ENCODE measurements around the gene TMX2.
A peak's percentile ranks its signal among the peaks of the same experiment; 100 is the strongest.
"Not testable (repeated sequence)": the region's sequence is repeated elsewhere in the genome, so short reads cannot be mapped to it uniquely, and the experiment has no call there.

TMX2 gene, protein sequence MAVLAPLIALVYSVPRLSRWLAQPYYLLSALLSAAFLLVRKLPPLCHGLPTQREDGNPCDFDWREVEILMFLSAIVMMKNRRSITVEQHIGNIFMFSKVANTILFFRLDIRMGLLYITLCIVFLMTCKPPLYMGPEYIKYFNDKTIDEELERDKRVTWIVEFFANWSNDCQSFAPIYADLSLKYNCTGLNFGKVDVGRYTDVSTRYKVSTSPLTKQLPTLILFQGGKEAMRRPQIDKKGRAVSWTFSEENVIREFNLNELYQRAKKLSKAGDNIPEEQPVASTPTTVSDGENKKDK

DNA sequence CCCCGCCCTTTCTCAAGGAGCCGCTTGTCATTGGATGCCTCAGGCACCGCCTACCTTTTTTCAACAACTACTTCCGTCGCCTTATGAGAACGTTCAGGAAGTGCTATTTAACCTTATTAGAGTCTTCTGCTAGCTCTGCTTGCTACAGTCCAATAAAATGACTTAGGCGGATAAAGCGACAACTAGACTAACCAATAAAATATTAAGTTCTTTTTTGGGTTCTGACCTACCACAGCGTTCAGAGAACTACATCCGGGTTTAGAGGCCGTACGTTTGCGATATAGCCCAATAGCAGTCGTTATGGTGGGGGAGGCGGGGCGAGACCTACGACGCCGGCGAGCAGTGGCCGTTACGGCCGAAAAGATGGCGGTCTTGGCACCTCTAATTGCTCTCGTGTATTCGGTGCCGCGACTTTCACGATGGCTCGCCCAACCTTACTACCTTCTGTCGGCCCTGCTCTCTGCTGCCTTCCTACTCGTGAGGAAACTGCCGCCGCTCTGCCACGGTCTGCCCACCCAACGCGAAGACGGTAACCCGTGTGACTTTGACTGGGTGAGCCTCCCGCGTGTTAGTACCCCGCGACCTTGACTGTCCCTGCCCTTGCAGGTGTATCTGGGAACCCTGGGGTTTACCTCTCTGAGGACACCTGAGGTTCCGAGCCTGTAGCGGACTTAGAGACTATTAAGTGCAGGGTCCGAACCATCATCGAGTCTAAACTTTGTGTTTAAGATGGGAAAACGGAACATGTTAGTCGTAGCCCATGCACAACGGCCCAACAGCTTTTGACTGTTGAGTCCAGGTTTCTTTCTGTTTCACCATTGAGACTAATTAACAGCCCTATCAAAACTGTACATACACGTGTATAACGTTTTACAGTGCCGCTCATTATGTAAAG lies at the start of gene TMX2:
Gene TMX2 (plus strand): TSS at position 338 of the 895 bp plus-strand sequence. CDS start 26 bp downstream, at position 364.
- DNase-seq = peak; percentile 100

DNA sequence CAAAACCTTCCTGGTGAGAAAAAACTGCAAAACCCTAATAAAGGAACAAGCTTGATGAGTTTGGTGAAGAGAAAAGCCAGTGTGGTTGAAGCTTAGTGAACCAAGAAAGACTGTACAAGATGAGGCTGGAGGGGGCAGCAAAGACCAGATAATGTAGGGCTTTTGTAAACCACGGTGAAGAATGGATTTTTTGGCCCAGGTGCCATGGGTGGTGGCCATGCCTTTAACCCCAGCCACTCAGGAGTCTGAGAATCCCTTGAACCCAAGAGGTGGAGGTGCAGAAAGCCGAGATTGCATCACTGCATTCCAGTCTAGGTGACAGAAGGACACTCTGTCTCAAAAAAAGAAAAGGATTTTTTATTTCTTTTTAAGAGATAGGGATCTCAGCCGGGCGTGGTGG lies 49.5 kb upstream of the TMX2 start:
- DNase-seq = no peak

DNA sequence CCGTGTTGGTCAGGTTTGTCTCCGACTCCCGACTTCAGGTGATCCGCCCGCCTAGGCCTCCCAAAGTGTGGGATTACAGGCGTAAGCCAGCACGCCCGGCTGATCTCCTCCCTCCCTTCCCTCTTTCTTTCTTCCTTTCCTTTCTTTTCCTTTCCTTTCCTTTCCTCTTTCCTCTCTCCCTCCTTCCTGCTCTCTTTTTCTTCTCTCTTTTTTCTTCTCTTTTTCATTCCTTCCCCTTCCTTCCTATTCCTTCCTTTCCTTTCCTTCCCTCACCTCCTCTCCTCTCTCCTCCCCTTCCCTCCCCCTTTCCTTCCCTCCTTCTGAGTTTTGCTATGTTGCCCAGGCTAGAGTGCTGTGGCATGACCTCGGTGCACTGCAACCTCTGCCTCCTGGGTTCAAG lies 48.4 kb upstream of the TMX2 start:
- DNase-seq = no peak

DNA sequence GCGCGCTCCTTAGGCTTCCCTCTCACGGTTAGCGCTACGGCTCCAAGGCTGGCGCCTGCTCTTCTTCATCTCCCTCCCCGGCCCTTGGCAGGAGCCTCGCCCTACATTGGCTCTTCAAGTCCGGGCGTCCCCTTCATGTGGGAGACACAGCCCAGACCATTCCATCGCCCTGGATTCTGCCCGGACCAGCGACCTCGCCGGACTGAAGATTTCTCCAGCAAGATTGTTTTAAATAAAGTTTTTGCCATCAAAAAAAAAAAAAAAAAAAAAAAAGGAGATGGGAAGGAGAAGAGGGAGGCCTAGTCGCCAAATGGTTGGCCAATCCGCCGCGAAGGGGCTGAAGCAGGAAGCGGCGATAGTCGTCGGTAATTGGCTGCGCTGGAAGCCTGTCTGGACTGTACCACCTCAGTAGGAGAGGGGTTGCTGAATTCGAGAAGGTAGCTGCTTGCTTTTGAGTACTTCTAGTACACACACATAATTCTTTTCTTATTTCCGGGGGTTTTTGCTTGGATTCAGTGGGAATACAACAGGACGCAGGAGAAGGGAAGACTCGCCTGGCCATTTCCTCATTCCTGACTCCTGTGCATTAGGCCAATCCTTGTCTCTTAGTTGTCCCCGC lies 45.2 kb upstream of the TMX2 start:
- DNase-seq = peak; percentile 93

DNA sequence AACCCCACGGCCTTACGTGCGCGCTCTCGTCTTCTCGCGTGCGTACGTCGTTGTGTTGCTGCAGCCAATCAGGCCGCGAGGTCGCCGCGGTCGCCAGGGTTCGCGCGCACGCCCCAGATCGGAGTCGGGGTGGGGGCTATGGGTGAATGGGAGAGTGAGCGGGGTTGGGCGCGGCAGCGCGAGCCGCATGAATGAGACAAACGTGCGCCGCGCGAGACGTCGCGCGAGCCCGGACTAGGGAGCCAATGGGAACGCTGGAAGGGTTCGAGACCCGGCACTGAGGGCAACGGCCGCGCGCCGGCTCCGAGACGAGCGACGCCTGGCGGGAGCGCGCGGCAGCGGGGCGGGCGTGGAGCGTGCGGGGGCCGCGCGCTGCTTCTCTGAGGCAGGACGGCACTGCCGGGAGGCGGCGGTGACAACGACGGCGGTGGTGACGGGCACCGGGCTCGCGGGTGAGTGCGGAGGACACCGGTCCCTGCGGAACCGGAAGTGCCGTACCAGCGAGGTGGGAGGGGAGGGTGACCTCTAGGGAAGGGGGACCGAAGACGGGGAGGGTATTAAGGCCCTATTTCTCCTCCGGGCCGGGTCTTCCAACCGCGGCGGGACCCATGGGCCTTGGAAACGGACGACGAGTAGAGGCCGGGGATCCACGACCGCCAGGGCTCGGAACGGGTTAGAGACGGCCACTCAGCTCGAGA lies 44.5 kb upstream of the TMX2 start, which contains the start of gene ZDHHC5:
Gene ZDHHC5 (plus strand): TSS at position 379 of the 698 bp plus-strand sequence. CDS start 4,977 bp downstream, outside the sequence.
- peak; percentile 98 for DNase-seq

DNA sequence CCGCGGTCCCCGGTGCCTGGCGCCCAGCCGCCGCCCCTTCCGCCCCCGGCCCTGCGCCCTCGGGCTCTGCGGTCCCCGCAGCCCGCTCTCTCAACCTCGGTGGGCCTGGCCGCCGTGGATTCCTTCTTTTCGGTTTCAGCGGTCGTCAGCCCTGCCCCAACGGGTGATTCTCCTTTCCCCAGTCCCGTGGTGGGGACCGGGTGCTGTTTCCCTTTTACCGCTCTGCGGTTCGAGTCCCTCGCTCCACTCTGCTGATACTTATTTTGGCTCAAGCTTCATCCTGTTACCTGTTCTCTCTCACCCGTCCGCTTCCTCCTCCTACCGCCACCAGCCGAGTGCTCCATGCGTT lies 44.0 kb upstream of the TMX2 start:
- DNase-seq = no peak

DNA sequence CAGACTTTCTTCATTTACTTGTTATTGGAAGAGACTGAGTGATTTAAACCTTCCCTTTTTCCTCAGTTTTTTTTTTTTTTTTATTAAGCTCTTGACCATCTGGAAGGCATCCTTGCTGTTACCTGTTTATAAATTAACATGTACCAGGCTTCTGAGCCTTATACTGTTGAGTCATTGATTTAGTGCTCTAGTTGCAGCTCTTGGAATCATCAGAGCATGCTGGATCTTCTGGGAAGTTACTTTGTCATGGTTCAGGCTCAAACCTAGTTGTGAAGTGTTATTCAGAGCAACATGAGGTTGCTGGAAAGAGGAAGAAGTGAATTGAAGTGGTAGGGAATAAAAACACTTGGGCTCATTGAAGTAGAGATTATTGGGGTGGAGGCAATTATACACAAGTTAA lies 38.1 kb upstream of the TMX2 start:
- DNase-seq = no peak

DNA sequence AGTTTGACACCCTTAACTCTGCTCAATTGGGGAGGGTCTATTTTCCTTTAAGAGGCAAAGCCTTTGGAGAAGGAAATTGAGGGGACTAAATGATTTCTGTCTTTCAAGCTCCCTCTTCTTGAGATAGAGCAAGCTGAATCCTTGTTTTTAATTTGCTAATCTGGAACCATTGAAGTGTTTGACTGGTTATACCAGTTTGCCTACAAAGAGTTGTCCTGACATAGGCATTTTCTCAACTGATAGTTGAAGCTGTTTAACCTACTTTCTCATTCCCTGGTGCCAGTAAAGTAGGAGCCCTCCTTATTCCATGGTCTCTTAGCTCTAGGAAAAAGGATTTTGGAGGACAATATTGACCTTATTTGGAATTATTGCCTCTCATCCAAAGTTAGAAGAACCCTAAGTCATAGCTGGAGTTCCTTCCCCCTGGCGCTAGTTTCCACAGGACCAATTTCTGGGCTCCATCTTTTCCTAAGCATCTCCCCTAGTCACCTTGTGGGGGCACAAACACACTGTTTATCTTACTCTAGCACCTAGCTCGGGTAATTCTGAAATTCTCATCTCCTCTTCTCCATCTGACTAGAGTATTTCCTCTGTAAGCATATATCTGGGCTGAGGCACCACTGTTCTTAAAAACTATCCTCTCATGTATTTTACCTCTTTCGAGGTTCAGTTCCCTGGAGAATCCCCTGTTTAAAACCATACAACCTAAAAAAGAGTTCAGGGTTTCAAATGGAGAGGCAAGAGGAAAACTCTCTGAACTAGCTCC lies 37.0 kb upstream of the TMX2 start:
- no peak for DNase-seq

DNA sequence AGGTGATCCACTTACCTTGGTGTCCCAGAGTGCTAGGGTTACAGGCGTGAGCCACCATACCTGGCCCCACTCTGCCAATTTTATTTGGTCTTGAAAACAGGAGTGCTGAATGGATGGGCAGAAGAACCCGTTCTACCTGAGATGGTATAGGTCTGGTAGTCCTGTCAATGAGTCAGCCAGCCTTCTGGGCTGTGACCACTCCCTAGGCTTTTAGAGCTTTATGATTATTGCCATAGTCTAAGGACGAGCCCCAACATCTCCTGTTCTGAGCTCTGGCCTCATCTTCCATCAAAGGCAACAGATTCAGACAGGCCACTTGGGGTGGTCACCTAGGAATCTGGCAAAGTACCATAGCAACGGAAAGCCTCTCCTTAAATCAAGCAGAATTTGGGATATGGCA lies 33.0 kb upstream of the TMX2 start:
- DNase-seq = no peak

DNA sequence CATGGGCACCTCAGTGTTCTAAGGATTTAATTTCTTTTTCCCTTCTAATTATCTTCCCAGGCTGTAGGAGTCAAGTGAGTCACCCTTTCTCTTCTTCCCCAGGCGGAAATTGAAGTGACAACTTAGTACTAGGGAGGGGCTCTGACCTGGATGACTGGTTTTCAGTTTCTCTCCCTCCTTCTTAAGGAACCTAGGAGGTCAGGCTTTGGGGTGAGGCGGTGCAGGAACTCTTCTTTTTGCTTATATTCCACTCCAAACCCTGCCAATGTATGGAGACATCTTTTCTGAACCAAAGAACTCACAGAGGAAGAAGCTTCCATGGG lies 31.9 kb upstream of the TMX2 start:
- no peak for DNase-seq

DNA sequence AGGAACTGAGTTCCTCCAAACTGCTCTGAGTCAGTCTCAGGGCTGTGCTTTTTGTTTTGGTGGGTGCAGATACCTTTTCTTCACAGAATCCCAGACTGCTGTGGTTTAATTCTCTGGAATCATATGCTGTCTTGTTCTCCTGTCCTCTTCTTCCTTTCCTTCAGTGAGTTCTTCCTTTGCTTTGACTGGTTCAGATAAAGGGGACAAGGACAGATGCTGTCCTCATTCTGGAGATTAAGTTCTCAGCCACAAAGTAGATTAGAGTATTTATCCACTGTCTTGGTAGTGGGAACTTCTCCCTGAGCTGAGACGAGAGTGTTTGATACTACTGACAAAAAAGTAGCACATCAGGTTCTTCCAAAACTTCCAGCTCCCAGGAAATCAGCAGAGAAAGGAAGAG lies 31.2 kb upstream of the TMX2 start:
- DNase-seq = no peak

DNA sequence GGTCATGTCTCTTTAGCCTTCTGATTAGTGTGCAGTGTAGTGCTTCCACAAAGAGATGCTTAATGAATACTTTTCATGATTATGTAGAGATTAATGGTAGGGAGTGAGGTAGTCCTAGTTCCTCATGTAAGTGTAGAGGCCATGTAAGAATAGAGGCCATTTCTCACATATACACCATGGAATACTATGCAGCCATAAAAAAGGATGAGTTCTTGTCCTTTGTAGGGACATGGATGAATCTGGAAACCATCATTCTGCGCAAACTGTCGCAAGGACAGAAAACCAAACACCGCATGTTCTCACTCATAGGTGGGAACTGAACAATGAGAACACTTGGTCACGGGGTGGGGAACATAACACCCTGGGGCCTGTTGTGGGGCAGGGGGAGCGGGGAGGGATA lies 21.9 kb upstream of the TMX2 start:
- not testable (repeated sequence) for DNase-seq

DNA sequence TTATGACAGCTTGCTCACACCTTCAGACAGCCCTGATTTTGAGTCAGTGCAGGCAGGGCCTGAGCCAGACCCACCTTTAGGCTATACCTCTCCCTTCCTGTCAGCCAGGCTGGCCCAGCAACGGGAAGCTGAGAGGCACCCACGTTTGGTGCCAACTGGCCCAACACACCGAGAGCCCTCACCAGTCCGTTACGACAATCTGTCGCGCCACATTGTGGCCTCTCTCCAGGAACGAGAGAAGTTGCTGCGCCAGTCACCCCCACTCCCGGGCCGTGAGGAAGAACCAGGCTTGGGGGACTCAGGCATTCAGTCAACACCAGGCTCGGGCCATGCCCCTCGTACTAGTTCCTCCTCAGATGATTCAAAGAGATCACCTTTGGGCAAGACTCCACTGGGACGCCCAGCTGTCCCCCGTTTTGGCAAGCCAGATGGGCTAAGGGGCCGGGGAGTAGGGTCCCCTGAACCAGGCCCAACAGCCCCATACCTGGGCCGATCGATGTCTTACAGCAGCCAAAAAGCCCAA lies 13.5 kb upstream of the TMX2 start:
- no peak for DNase-seq

DNA sequence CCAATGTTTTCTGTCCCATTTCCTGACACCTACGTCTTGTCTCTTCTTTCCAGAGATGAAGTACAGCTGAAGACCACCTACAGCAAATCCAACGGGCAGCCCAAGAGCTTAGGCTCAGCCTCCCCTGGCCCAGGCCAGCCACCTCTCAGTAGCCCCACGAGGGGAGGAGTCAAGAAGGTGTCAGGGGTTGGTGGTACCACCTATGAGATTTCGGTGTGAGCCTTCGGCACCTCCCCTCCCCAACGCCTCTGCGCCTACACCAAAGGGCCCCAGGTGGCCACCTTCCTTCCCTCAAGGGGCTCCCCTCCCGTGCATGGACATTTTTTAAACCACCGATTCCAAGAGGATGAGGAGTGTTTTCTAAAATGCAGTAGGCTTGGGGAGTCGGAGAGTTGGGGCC lies 12.6 kb upstream of the TMX2 start:
- DNase-seq = no peak

DNA sequence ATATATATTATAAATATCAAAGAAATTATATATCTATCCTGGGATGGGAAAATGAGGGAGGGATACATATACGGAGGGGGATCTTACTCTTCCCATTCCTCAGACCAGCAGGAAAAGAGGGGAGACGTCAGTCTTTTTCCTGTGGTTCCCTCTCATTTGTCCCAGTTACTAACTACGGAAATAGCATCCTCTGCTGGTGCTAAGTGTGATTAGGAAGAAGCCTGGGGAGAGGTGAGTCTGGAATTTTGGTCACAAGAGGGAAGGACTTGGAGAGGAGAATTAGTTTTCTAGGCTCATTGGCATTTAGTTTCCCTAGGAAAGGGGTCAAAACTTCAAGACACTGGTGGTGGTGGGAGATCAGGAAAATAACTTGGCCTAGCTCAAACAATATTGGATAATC lies 12.0 kb upstream of the TMX2 start:
- DNase-seq = no peak

DNA sequence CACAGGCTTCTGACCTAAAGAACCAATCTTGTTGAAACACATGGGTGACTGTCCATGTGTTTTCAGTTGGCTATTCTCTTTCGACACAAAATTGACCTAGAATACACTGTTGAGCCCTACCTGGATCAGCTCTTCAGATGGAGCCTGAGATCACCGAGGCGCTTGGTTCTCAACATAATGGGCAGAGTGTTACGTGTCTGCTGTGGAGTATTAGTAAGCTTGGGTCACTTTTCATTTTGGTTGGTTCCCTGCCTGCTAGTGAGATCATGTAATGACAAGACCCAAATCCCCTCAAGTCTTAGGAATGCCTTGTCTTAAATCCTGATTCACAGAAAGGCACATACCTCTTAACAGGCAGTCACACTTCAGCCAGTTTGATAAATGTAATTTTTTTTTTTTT lies 9.1 kb upstream of the TMX2 start:
- DNase-seq = no peak

DNA sequence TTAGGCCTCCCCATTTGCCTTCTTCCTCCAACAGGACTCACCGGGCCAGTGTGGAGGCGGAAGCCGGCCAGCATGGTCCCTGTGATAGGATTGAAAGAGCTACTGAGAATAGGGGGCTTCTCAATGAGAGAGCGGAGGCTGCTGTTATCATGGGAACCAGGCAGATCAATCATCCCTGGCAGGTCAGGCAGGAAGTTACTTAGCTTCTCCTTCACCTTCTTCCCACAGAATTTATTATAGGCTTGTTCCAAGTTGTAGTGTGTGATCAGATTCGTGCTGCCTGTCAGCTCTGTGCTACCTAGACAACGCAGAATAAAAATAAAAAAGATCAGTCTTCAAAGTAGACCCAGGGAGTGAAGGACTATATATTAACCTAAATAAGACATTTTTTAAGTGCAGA lies 7.5 kb upstream of the TMX2 start:
- no peak for DNase-seq

DNA sequence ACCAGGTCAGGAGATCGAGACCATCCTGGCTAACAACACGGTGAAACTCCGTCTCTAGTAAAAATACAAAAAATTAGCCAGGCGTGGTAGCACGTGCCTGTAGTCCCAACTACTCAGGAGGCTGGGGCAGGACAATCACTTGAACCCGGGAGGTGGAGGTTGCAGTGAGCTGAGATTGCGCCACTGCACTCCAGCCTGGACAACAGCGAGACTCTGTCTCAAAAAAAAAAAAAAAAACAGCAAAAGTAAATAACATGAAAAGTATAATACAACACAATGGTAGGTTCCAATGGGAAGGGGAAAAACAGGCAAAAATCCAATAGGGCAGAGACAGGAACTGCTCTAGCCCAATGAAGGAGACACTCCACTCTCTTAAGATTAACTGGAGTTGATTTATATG lies 7.0 kb upstream of the TMX2 start:
- not testable (repeated sequence) for DNase-seq

DNA sequence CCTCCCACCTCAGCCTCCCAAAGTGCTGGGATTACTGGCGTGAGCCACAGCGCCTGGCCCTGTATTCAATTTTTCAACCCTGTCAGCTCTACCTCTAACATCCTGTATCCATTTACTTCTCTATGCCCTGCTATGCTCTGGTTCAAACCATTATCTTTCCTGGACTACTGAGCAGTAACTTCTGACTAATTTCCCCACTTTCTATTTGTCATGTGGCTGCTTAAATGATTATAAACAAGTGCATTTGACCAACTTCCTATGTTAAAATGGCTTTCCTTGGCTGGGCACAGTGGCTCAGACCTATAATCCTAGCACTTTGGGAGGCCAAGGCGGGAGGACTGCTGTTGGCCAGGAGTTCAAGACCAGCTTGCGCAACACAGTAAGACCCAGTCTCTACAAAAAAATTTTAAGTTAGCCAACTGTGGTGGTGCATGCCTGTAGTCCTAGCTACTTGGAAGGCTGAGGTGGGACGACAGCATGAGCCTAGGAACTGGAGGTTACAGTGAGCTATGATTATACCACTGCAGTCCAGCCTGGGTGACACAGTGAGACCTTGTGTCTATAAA lies 2.5 kb upstream of the TMX2 start:
- DNase-seq = no peak

DNA sequence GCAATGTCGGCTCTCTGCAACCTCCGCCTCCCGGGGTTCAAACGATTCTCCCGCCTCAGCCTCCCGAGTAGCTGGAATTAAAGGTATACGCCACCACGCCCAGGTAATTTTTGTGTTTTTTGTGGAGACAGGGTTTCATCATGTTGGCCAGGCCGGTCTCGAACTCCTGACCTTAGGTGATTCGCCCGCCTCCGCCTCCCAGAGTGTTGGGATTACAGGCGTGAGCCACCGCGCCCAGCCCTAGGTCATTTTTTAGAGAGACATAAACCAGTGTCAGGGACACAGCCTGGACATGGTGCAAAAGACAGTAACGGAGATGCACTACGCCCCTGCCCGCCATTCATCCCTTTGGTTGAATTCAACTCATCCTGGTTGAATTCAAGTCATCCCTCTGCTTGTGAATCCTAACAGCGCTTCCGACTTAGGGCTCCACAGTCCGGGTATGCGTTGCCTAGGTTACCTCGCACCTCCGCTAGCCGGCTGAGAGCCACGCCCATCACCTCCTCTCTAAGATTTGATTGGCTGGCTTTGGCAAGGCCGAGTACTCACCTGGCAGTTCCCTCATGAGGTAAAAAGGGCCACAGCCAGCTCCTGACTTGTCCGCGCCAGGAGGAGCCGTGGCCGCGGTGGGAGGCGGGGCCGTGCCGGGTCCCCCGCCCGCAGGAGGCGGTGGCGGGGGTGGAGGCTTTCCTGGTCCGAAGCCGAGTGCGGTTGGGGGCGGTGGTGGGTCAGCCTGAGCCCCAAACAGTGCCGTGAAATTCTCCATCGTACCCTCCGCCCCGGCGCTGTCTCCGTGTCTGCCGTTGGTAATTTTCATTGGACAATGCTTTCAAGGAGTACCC lies 758 bp upstream of the TMX2 start, which contains the start of gene MED19:
Gene MED19 (minus strand): TSS at position 802 of the 842 bp plus-strand sequence. CDS start 36 bp downstream, at position 766.
- peak; percentile 56 for DNase-seq

DNA sequence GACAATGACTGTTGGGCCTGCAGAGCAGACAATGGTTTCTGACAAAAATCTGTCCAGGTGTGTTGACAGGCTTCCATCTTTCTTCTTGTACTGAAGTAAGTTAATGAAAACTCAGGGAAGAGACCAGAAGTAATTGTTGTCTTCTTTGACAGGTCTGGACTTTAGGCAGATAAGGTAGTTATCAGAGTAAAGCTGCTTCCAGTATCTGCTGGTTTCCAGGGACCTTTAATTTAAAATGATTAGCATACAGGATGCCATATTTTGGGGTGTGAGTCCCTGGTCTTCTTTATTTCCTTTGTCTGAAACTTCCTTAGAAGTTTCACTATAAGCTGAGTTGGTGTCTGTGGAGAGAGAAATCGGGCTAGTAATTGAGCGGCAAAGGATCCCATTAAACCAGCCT lies 1.4 kb downstream of the TMX2 start:
- DNase-seq = no peak
